Kidney epithelial cell (primary cell): ENCODE measurements around the gene ZNF335. TPM values are rescaled to one million over a fixed set of nuclear protein-coding genes. Genes with fewer than 3 reads are reported as not detected.

ENCODE experiments used
- DNase-seq: peaks from one replicate; pipeline ENCODE4 v3.0.0-alpha.2; 2010; ENCODE audit warnings: low read depth
- H3K27me3 ChIP-seq: 2 replicates; pipeline ENCODE4 v1.6.0; 2011; ENCODE audit warnings: low read length; ENCODE audit not compliant: control insufficient read depth, insufficient read depth
- H3K36me3 ChIP-seq: 2 replicates; pipeline ENCODE4 v1.5.1; 2011; ENCODE audit warnings: low read length; ENCODE audit not compliant: control insufficient read depth, insufficient read depth
- H3K4me3 ChIP-seq: 2 replicates; pipeline ENCODE4 v1.5.1; 2011; ENCODE audit warnings: low read depth, mild to moderate bottlenecking, control low read depth, low read length
- CTCF ChIP-seq: IDR thresholded peaks from 2 replicates; pipeline ENCODE4 v1.5.1; 2011; ENCODE audit warnings: mild to moderate bottlenecking, moderate library complexity, low read length, control low read depth, inconsistent platforms; ENCODE audit not compliant: insufficient read depth, poor library complexity, severe bottlenecking
- total RNA-seq: library from RNA; depleted of rRNA; stranded (reverse); fragments of >200 nt; gene quantifications from 2 replicates; pipeline ENCODE4 v1.2.3, GENCODE V29; 2015

Gene ZNF335
- total RNA-seq, 1 donor from 2014 or later = 20.3 TPM

DNA sequence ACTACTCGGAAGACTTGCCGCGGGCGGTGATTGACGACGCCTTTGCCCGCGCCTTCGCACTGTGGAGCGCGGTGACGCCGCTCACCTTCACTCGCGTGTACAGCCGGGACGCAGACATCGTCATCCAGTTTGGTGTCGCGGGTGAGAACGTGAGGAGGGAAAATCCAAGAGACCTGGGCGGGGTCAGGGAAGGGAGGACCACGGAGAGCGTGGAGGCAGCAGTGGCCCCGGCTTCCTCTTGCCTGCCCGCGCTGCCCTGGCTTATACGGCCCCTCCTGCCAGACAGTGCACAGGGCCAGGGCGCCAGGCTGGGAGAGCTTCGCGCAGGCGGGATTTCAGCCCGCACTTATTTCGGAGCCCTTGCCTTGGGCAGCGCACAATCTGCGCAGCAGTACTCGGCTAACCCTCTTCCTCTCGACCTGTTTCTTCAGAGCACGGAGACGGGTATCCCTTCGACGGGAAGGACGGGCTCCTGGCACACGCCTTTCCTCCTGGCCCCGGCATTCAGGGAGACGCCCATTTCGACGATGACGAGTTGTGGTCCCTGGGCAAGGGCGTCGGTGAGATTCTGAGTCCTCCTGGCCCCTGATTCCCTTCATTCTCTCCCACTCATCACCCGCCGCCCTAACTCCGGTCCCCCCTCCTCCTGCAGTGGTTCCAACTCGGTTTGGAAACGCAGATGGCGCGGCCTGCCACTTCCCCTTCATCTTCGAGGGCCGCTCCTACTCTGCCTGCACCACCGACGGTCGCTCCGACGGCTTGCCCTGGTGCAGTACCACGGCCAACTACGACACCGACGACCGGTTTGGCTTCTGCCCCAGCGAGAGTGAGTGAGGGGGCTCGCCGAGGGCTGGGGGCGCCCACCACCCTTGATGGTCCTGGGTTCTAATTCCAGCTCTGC is 38.7 kb upstream of the ZNF335 start:
- no peak for DNase-seq
- Histone ChIP-seq H3K4me3 (no peak overlapping the region), H3K27me3 (peaks cover 54% of the 10 kb centered on the region)

GRCh38 chr20:46009816-46010215 is 37.8 kb upstream of the ZNF335 start:
- Histone ChIP-seq H3K27me3 (peaks cover 54% of the 10 kb centered on the region), H3K36me3 (no peaks in the 10 kb centered on the region), H3K4me3 (no peak overlapping the region)
- TF ChIP-seq CTCF = no peak
- no peak for DNase-seq

More for the DNA sequence above, 38.7 kb upstream of the ZNF335 start:
- H3K36me3 ChIP-seq = no peaks in the 10 kb centered on the region
- TF ChIP-seq CTCF = no peak

DNA sequence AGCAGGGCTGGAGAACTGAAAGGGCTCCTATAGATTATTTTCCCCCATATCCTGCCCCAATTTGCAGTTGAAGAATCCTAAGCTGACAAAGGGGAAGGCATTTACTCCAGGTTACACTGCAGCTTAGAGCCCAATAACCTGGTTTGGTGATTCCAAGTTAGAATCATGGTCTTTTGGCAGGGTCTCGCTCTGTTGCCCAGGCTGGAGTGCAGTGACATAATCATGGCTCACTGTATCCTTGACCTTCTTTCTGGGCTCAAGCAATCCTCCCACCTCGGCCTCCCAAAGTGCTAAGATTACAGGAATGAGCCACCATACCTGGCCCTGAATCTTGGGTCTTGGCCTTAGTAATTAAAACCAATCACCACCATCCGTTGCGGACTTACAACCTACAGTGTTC is 35.7 kb upstream of the ZNF335 start:
- Histone ChIP-seq H3K4me3 (no peak overlapping the region), H3K27me3 (peaks cover 35% of the 10 kb centered on the region), H3K36me3 (no peaks in the 10 kb centered on the region)
- no peak for DNase-seq
- TF ChIP-seq CTCF = no peak

DNA sequence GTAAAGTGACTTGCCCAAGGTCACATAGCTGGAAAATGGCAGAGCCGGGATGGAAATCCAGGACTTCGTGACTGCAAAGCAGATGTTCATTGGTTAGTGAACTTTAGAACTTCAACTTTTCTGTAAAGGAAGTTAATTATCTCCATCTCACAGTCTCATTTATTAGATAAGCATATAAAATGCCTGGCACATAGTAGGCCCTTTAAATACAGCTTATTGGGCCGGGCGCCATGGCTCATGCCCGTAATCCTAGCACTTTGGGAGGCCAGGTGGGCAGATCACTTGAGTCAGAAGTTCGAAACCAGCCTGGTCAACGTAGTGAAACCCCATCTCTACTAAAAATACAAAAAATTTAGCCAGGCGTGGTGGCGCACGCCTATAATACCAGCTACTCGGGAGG is 35.0 kb upstream of the ZNF335 start:
- peaks cover 28% of the 10 kb centered on the region for H3K27me3 ChIP-seq
- no peak for DNase-seq
- H3K36me3 ChIP-seq = no peaks in the 10 kb centered on the region
- no peak for TF ChIP-seq CTCF
- no peak overlapping the region for H3K4me3 ChIP-seq

GRCh38 chr20:46006022-46006705 is 34.2 kb upstream of the ZNF335 start:
- TF ChIP-seq CTCF = no peak
- H3K4me3 ChIP-seq = no peak overlapping the region
- peaks cover 23% of the 10 kb centered on the region for H3K27me3 ChIP-seq
- H3K36me3 ChIP-seq = no peaks in the 10 kb centered on the region
- no peak for DNase-seq
